Thyroid gland (tissue), 4 donors: ENCODE data around the gene CFP.

ENCODE experiments used
- POLR2A ChIP-seq, 2 donors: fragments of 450-650 bp; IDR thresholded peaks; one replicate each; pipeline ENCODE4 v1.6.1; 2017; ENCODE audit warnings: antibody characterized with exemption in 2 of 2, mild to moderate bottlenecking in 2 of 2, moderate library complexity in 1 of 2
- TF ChIP-seq, protein P1 (sequence below), 6 experiments: fragments of 200-600 bp in 3 of 6; fragments of 450-650 bp in 3 of 6; sonication (generic) in 3 of 6; IDR thresholded peaks; one replicate each; pipeline ENCODE4 v1.5.1; 2016 to 2019; ENCODE audit warnings: antibody characterized with exemption in 6 of 6, mild to moderate bottlenecking in 2 of 6, inconsistent platforms in 1 of 6, moderate library complexity in 1 of 6

DNA sequence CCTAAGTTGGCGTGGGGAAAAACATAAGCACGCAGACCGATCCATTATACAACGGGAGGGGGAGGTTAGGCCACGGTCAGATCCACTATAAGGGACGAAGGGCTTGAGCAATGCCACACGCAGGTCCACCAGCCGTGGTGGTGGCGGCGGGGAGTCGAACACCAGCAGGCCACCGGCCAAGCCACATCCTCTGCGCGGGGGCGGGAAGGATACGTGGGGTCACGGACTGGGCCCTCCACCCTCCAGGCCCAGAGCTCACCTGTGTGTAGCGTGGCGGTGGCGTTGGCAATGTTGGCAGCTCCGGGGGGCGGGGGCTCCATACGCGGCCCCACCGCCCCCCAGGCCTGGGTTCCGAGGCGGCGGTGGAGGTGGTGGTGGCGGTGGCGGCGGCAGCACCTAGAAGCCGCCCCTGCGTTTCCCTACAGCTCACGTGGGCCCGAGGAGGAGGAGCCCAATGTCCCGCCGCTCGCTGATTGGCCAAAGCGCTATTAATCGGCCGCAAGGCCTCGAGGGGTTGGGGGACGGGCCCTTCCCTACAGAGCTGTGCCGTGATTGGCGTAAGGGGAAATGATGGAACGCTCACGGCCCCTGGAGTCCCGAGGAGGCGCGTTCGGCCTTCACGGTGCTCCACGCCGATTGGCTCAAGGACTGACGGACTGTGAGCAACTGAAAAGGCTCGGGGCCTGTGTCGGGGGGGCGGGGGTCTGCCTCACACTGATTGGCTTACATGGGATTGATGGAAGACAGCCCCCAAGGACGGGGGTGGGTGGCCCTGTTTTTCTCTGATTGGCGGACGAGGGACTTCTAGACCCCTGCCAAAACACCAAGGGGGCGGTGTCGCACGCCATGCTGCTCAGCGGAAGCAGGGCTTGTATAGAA lies 20.7 kb upstream of the CFP start, which contains the start of gene ELK1:
- TF ChIP-seq, protein P1, sequence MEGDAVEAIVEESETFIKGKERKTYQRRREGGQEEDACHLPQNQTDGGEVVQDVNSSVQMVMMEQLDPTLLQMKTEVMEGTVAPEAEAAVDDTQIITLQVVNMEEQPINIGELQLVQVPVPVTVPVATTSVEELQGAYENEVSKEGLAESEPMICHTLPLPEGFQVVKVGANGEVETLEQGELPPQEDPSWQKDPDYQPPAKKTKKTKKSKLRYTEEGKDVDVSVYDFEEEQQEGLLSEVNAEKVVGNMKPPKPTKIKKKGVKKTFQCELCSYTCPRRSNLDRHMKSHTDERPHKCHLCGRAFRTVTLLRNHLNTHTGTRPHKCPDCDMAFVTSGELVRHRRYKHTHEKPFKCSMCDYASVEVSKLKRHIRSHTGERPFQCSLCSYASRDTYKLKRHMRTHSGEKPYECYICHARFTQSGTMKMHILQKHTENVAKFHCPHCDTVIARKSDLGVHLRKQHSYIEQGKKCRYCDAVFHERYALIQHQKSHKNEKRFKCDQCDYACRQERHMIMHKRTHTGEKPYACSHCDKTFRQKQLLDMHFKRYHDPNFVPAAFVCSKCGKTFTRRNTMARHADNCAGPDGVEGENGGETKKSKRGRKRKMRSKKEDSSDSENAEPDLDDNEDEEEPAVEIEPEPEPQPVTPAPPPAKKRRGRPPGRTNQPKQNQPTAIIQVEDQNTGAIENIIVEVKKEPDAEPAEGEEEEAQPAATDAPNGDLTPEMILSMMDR (IDR thresholded peaks at IDR 0.05), result no peak
- TF ChIP-seq POLR2A (IDR thresholded peaks at IDR 0.05), result peak in 1 of 2 donors; percentile 62
